HG03139 (cell line): Measurements from ENCODE around the gene MAS1.

Experiments
- ATAC-seq: cut with Tn5 transposase; IDR thresholded peaks from one replicate; pipeline ENCODE4 v1.9.1; 2021; ENCODE audit not compliant: unreplicated experiment

The MAS1 gene

GRCh38 chr6:159879856-159880255 lies 10.9 kb upstream of the MAS1 start:
- ATAC-seq: no peak

- ATAC-seq: no peak
These were observed 10.3 kb upstream of the MAS1 start for GRCh38 chr6:159880412-159880975.

GRCh38 chr6:159884720-159885119 lies 6.1 kb upstream of the MAS1 start:
- no peak for ATAC-seq

GRCh38 chr6:159886270-159886669 lies 4.5 kb upstream of the MAS1 start:
- ATAC-seq: no peak

- no peak for ATAC-seq
These were observed 3.6 kb upstream of the MAS1 start for GRCh38 chr6:159887146-159887545.

- no peak for ATAC-seq
These were observed 3.0 kb upstream of the MAS1 start for GRCh38 chr6:159887761-159888160.

- no peak for ATAC-seq
These were observed 587 bp upstream of the MAS1 start for GRCh38 chr6:159890201-159890600.

- no peak for ATAC-seq
These were observed 1.3 kb downstream of the MAS1 start for GRCh38 chr6:159892053-159892452.

- ATAC-seq: no peak
These were observed 2.3 kb downstream of the MAS1 start for GRCh38 chr6:159893064-159893463.

- no peak for ATAC-seq
These were observed 4.2 kb downstream of the MAS1 start for GRCh38 chr6:159894991-159895390.

- no peak for ATAC-seq
These were observed 6.8 kb downstream of the MAS1 start for GRCh38 chr6:159897603-159898002.

GRCh38 chr6:159898519-159898918 lies 7.7 kb downstream of the MAS1 start:
- ATAC-seq: no peak

GRCh38 chr6:159899994-159900745 lies 9.4 kb downstream of the MAS1 start:
- ATAC-seq: no peak

- ATAC-seq: no peak
These were observed 11.8 kb downstream of the MAS1 start for GRCh38 chr6:159902620-159903019.

- ATAC-seq: peak; percentile 59
These were observed 13.7 kb downstream of the MAS1 start for GRCh38 chr6:159904497-159904911.

GRCh38 chr6:159906400-159906799 lies 15.6 kb downstream of the MAS1 start:
- ATAC-seq: no peak

GRCh38 chr6:159908535-159908934 lies 17.7 kb downstream of the MAS1 start:
- no peak for ATAC-seq

GRCh38 chr6:159908979-159909378 lies 18.2 kb downstream of the MAS1 start:
- no peak for ATAC-seq

GRCh38 chr6:159910342-159910741 lies 19.6 kb downstream of the MAS1 start:
- no peak for ATAC-seq

- no peak for ATAC-seq
These were observed 22.6 kb downstream of the MAS1 start for GRCh38 chr6:159913375-159913774.

- no peak for ATAC-seq
These were observed 23.2 kb downstream of the MAS1 start for GRCh38 chr6:159913862-159914564.

- no peak for ATAC-seq
These were observed 23.8 kb downstream of the MAS1 start for GRCh38 chr6:159914565-159914923.
